ENCODE data around the gene CCDC124.
"Not testable (repeated sequence)": the region's sequence is repeated elsewhere in the genome, so short reads cannot be mapped to it uniquely, and the experiment has no call there.

Gene CCDC124, protein sequence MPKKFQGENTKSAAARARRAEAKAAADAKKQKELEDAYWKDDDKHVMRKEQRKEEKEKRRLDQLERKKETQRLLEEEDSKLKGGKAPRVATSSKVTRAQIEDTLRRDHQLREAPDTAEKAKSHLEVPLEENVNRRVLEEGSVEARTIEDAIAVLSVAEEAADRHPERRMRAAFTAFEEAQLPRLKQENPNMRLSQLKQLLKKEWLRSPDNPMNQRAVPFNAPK

DNA sequence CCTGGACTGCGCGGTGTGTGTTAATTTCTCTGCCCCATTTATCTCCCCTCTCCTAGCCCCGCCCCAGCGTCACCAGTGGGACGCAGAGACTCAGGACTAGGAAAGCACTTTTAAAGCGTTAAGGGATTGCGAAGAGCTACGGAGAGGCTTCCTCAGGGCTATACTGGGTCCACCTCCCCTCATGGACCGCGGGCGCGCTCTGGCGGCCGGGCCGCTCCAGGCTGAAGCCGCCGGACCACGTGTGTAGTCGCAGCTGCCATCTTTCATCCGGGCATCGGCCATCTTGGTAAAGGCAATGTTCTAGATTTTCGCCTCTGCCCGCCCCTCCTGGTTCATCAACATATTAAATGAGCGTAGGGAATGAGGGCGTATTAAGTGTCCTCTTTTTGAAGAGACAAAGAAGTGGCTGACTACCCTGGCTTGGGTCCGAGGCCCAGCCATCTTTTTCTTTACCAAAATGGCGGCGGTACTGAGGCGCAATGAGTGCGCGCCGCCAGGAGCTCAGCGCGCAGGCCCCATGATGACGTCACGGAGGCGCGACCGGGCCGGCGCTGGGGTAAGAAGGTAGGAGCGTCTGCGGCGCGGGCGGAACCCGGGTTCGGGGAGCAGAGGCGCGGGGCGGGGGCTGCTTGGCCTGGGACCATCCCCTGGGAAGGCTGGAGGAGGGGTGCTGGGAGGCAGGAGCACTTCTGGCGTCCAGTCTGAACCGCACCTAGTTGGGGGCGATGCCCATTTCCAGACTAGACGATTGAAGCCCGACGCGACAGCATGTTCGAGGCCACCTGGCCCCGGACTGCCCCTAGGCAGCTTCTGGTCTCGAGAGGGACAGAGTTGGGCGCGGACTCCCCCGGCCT is at the start of gene CCDC124:
Gene CCDC124 (plus strand): TSS at position 531 of the 854 bp plus-strand sequence. CDS start 3,406 bp downstream, outside the sequence.
- DNase-seq (ENCODE audit: low read depth): peak; percentile 88

DNA sequence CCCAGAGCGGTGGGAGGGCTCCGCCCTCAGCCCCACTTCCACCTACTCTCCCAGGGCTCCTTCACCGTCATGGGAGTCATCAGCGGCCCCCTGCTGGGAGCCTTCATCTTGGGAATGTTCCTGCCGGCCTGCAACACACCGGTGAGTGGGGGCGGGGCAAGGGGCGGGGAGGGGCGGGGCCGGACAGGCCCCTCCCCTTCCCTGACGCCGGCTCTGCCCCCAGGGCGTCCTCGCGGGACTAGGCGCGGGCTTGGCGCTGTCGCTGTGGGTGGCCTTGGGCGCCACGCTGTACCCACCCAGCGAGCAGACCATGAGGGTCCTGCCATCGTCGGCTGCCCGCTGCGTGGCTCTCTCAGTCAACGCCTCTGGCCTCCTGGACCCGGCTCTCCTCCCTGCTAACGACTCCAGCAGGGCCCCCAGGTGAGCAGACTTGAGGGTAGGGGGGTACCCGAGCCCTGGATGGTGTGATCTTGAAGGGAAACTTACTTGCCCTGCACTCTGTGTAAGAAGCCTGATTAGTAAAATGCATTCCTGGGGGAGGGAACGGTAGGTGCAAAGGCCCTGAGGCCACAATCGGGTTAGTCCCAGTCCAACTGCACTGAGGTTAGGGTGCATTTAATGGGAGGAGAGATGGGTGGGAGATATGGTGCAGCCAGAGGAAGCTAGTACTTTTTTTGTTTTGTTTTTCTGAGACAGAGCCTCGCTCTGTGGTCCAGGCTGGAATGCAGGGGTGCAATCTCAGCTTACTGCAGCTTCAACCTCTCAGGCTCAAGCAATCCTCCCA is 49.0 kb upstream of the CCDC124 start:
- DNase-seq (ENCODE audit: low read depth): no peak

DNA sequence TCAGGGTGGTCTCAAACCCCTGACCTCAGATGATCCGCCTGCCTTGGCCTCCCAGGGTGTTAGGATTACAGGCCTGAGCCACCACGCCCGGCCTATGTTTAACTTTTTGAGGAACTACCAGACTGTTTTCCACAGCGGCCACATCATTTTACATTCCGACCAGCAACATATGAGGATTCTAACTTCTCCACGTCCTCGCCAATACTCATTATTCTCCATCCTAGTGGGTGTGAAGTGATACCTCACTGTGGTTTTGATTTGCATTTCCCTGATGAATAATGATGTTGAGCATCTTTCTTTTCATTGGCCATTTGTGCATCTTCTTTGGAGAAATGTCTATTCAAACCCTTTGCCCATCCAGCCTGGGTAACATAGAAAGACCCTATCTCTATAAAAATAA is 46.3 kb upstream of the CCDC124 start:
- DNase-seq (ENCODE audit: low read depth): no peak

DNA sequence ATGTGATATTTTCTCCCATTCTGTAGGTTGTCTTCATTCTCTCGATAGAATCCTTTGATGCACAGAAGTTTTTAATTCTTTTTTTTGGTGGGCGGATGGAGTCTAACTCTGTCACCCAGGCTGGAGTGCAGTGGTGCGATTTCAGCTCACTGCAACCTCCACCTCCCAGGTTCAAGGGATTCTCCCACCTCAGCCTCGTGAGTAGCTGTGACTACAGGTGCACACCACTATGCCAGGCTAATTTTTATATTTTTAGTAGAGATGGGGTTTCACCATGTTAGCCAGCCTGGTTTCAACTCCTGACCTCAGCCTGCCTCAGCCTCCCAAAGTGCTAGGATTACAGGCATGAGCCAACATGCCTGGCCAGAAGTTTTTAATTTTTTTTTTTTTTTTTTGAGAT is 45.6 kb upstream of the CCDC124 start:
- not testable (repeated sequence) for DNase-seq (ENCODE audit: low read depth)

DNA sequence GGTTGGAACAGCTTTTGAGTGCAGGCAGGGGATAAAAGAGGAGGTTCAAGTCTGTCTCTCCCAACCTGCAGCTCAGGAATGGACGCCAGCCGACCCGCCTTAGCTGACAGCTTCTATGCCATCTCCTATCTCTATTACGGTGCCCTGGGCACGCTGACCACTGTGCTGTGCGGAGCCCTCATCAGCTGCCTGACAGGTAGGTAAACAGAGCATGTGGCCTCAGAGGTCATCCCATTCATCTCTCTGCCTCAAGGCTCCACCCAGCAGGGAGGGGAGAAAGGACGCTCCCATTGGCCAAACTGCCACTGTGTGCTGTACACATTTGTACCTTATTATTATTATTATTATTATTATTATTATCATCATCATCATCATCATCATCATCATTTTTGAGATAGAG is 44.6 kb upstream of the CCDC124 start:
- no peak for DNase-seq (ENCODE audit: low read depth)

DNA sequence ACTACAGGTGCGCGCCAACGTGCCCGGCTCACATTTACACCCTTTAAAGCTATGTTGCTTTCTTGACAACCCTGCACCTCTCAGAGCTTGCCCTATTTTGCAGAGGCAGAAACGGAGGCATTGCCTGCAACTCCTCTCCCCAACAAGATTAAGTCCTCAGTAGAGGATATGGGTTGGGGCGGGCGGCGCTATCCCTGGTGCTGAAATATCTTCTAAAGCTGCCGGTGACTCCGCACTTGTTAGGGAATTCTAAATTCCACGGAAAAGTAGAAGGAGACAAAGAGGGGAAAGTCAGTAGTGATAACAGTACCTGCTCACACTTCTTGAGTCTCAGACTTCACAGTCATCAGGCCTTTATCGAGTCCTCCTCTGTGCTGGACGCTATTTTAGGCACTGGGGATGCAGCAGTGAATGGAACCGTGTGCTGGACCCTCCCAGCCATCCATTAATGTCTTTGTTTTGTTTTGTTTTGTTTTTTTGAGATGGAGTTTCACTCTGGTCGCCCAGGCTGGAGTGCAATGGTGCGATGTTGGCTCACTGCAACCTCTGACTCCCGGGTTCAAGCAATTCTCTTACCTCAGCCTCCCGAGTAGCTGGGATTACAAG is 43.1 kb upstream of the CCDC124 start:
- DNase-seq (ENCODE audit: low read depth): no peak

DNA sequence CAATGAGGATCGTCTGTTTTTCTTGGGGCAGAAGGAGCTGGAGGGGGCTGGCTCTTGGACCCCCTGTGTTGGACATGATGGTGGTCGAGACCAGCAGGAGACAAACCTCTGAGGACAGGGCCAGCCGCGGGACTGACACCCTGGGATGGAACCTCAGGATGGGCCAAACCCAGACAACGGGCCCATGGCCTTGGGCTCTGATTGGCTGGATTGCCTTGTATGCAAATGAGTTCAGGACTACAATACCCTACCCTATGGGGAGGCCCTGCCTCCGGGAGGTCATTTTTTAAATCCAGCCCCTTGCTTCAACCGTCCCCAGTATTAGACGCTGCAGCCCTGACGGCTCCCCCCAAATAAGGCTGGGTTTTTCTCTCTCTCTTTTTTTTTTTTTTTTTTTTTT is 39.0 kb upstream of the CCDC124 start:
- no peak for DNase-seq (ENCODE audit: low read depth)

DNA sequence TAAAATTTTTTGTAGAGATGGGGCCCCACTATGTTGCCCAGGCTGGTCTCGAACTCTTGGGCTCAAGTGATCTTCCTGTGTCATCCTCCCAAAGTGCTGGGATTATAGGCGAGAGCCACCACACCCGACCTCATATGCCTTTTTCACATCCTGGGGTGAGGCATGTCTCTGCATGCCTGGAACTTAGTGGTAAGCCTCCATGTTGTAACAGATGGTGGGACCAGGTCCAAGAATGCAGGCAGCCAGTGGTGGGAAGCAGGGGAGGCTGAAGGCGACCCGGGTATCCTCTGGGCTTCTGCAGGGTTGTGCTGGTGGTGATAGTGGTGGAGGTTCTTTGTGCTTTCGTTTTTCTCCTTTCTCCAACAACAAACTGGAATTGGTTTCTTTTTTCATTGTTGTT is 30.1 kb upstream of the CCDC124 start:
- no peak for DNase-seq (ENCODE audit: low read depth)

DNA sequence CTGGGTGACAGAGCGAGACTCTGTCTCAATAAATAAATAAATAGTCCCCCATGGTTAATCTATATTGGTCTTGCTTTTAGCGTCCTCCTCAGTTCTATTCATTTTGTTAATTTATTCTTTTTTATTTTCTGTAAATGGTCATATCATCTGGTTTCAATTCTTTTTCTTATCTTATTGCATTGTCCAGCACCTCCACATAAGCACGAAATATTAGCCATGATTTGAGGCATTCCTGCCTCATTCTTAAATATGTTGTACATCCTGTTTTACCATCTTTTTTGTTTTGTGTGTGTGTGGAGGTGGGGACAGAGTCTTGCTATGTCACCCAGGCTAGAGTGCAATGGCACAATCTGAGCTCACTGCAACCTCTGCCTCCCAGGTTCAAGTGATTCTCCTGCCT is 24.6 kb upstream of the CCDC124 start:
- no peak for DNase-seq (ENCODE audit: low read depth)

DNA sequence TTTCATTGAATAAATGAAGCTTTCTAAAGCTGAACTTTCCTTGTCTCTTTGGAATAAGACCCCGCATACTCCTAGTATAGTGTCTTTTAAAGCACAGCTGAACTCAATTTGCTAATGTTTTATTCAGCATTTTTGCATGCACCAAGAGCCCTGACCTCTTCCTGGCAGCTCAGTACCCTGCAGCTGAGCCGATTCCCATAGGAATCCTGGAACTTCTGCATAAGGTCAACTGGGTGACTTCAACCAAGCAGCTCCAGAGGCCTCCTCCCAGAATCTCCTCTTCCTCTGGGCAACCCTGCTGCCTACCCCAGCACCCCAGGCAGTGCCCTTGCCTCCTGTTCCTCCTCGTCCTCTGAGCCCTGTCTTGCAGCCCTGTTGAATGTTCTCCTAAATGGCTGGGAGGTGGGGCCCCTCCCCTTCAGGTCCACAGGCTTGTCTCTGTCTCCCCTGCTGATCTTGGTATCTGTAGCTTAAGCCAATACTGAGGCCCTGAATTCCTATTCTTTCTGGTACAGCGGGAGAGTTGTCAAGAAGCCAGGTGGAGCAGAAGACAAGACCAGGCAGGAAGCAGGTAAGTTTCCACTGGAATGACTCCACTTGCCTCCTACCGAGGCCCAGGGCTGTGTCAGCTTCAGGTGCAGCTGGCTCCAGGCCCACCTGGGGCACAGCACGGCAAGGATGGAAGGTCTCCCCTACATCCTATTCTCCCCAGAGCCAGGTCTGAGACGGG is 23.6 kb upstream of the CCDC124 start:
- DNase-seq (ENCODE audit: low read depth): no peak

DNA sequence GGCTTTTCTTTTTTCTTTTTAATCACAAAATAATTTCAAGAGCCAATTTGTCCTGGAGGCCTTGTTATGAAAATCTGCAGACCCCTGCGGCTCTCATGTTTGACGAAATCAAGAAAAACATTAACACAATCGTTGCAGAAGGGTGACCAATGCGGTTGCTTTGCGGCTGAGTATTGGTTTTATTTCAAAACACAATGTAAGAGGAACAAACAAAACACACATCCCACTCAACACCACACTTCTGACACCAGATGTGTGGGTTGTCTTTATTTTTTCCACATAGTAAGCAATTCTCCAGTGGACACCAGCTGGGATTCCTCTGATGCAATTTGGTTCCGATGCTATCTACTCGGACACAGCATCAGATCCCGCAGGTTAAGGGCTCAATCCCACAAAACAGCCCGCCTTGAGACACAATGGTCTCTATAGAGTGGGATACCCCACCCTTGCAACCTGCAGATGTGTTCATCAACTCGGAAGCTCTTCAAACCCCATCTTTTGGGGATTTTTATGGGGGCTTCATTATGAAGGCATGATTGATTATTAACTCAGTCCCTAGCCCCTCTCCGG is 21.9 kb upstream of the CCDC124 start:
- DNase-seq (ENCODE audit: low read depth): no peak

DNA sequence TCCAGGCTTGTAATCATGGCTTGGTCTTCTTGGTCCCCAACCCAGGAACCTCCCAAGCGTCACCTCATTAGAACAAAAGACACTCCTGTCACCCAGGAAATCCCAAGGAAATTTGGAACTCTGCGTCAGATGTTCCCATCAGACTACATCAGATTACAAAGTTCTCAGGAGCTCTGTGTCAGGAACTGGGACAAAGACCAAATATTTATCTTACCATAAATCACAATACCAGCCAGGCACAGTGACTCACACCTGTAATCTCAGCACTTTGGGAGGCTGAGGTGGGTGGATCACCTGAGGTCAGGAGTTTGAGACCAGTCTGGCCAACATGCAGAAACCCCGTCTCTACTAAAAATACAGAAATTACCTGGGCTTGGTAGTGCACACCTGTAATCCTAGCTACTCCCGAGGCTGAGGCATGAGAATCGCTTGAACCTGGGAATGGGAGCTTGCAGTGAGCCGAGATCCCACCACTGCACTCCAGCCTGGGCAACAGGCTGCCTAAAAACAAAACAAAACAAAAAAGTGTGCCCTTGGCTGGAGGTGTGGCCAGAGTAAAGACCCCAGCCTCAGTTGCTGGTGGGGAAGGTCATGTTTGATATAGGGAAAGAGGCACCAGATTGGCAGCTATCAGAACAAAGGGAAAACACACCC is 16.7 kb upstream of the CCDC124 start:
- no peak for DNase-seq (ENCODE audit: low read depth)

DNA sequence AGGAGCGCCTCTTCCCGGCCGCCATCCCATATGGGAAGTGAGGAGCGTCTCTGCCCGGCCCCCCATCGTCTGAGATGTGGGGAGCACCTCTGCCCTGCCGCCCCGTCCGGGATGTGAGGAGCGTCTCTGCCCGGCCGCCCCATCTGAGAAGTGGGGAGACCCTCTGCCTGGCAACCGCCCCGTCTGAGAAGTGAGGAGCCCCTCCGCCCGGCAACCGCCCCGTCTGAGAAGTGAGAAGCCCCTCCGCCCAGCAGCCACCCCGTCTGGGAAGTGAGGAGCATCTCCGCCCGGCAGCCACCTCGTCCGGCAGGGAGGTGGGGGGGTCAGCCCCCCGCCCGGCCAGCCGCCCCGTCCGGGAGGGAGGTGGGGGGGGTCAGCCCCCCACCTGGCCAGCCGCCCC is 14.7 kb upstream of the CCDC124 start:
- not testable (repeated sequence) for DNase-seq (ENCODE audit: low read depth)

DNA sequence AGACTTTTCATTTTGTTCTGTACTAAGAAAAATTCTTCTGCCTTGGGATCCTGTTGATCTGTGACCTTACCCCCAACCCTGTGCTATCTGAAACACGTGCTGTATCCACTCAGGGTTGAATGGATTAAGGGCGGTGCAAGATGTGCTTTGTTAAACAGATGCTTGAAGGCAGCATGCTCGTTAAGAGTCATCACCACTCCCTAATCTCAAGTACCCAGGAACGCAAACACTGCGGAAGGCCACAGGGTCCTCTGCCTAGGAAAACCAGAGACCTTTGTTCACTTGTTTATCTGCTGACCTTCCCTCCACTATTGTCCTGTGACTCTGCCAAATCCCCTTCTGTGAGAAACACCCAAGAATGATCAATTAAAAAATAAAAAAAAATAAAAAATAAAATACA is 13.7 kb upstream of the CCDC124 start:
- DNase-seq (ENCODE audit: low read depth): not testable (repeated sequence)

DNA sequence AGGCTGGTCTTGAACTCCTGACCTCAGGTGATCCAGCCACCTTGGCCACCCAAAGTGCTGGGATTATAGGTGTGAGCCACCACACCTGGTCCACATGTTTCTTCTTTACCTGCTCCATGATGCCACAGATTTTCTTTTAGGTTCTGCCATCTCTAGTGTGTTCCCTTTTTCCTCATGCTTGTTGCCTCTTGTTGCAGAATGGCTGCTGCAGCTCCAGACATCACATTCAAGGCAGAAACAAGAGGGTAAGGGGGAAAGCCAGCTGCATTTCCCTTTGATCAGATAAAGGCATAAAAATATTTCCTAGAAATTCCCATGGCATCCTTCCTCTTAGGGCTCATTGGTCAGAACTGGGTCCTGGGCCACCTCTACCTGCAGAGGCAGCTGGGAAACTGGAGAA is 12.3 kb upstream of the CCDC124 start:
- DNase-seq (ENCODE audit: low read depth): no peak

DNA sequence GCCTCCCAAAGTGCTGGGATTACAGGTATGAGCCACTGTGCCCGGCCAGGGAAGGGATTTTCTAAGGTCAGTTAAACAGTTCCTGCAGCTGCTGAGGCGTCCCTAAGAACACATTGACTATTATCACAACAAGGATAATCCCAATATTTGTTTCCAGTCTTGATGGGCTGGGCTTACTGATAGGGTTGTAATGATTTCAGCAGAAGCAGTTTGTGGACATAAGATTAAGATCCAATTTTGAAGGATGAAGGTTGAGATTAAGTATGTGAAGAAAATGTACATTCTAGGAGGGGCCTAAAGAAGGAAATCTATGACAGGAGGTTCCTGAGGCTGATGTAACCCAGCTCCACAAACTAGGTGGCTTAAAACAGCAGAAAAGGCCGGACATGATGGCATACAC is 10.7 kb upstream of the CCDC124 start:
- DNase-seq (ENCODE audit: low read depth): no peak

DNA sequence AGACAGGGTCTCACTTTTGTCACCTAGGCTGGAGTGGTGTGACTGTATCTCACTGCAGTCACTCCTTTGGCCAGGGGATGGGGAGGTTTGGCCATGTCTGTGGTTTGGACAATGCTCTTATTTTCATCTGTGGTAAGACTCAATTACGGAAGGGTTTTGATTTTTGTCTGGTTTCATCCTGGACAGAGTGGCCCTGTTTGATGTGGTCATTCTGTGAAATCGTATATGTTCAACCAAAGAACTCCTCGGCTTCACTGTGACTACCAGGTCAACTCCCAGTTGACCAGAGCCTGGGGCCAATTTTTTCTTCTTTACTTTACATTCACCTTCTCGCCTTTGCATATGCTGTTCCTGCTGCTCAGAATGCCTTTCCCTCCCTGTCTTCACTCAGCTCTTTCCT is 6.8 kb upstream of the CCDC124 start:
- no peak for DNase-seq (ENCODE audit: low read depth)

DNA sequence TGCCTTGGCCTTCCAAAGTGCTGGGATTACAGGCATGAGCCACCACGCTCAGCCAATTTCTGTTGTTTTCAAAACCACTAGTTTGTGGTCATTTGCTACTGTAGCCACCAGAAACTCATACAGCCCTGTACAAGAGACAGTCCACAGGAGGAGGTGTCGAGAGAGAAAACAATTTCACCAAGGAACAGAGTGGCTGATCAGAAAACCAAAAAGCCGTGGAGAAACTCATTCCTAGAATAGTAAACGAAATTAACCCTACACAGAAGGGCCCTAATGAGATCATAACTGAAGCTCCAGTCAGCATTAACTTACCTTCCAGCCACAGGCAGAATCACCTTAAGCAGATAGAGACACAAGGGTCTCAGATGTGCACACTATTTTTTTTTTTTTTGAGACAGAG is 3.8 kb upstream of the CCDC124 start:
- DNase-seq (ENCODE audit: low read depth): no peak

DNA sequence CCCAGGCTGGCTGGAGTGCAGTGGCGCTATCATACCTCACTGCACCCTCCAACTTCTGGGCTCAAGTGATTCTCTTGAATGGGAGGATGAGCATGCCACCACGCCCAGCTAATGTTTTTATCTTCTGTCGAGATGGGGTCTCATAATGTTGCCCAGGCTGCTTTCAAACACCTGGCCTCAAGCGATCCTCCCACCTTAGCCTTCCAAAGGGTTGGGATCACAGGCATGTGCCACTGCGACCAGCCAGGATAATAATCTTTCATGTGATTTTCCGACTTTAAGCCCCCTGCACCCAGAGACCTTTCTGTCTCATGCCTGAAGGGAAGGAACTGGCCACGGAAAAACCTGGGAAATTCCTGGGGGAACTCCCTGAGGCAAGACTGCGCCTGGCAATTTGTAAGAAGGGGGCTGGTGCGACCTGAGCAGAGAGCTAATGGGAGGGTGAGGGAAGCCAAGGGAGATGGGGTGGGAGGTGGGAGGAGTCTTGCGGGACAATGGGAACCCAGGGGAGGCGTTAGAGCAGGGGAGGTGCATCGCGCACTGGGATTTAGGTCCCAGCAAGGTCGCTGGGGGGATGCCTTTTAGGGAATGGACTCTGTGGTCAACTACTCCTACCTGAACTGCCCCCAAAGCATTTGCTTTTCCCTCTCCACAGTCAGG is 1.2 kb upstream of the CCDC124 start:
- no peak for DNase-seq (ENCODE audit: low read depth)

DNA sequence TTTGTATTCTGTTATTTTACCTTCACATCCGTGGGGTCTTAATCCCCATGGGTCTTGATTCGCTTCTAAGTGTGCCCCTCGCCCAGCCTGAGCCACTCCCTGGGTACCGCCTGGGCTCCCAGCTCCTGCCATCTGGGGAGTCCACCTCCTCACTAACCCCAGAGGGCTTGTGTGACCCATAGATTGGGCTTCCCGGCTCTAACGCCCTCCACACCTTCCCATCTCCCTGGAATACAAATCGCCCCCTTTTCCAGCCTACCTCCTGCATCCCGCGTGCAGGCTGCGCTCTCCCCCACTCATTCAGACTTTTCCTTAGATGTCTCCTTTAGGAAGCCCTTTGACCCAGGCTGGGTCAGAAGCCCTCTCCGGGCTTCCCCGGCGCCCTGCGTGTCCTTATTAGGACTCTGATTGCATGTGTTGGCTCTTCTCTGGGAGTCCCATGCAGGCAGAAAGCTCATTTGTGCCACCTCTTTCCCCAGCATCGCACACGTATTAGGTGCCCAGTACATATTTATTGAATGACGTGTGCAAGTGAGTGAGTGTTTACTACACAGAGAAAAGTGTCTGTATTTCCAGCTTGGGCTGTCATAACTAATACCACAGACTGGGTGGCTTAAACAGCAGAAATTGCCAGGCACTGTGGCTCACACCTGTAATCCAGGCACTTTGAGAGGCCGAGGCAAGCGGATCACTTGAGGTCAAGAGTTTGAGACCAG is 757 bp downstream of the CCDC124 start:
- no peak for DNase-seq (ENCODE audit: low read depth)
